ENCODE measurements around the gene MSRB2.
"Not testable (repeated sequence)": the region's sequence is repeated elsewhere in the genome, so short reads cannot be mapped to it uniquely, and the experiment has no call there.

MSRB2 gene

GRCh38 chr10:23063045-23063972, 32.1 kb upstream of the MSRB2 start:
- Mint-ChIP-seq H3K9me3 (peaks cover 32% of the 10 kb centered on the region), H3K36me3 (ENCODE audit: low read depth) (peaks cover 33% of the 10 kb centered on the region), H3K4me1 (peaks cover 56% of the 10 kb centered on the region), H3K27me3 (ENCODE audit: low read depth, poor library complexity) (peaks cover 6% of the 10 kb centered on the region), H3K4me3 (peak overlapping the region; percentile 56), H3K27ac (peak overlapping the region; percentile 77)
- peak; percentile 17 for DNase-seq
- no peak for TF ChIP-seq CTCF (IDR thresholded peaks at IDR 0.05)

GRCh38 chr10:23063973-23064812, 31.2 kb upstream of the MSRB2 start:
- Mint-ChIP-seq H3K27ac (peak overlapping the region; percentile 87), H3K4me1 (peaks cover 64% of the 10 kb centered on the region), H3K4me3 (no peak overlapping the region), H3K36me3 (ENCODE audit: low read depth) (peaks cover 26% of the 10 kb centered on the region), H3K27me3 (ENCODE audit: low read depth, poor library complexity) (peaks cover 6% of the 10 kb centered on the region), H3K9me3 (peaks cover 25% of the 10 kb centered on the region)
- peak; percentile 29 for DNase-seq
- TF ChIP-seq CTCF (IDR thresholded peaks at IDR 0.05), result no peak

GRCh38 chr10:23064813-23065114, 30.6 kb upstream of the MSRB2 start:
- not testable (repeated sequence) for H3K4me3 Mint-ChIP-seq; H3K27me3 Mint-ChIP-seq (ENCODE audit: low read depth, poor library complexity); DNase-seq
- peaks cover 69% of the 10 kb centered on the region for H3K4me1 Mint-ChIP-seq
- peaks cover 19% of the 10 kb centered on the region for H3K9me3 Mint-ChIP-seq
- peaks cover 20% of the 10 kb centered on the region for H3K36me3 Mint-ChIP-seq (ENCODE audit: low read depth)
- H3K27ac Mint-ChIP-seq, result peak overlapping the region; percentile 87

GRCh38 chr10:23065181-23065948, 30.0 kb upstream of the MSRB2 start:
- no peak for TF ChIP-seq CTCF (IDR thresholded peaks at IDR 0.05)
- no peak overlapping the region for H3K27ac Mint-ChIP-seq
- peaks cover 13% of the 10 kb centered on the region for H3K9me3 Mint-ChIP-seq
- H3K36me3 Mint-ChIP-seq (ENCODE audit: low read depth), result peaks cover 14% of the 10 kb centered on the region
- H3K4me1 Mint-ChIP-seq, result peaks cover 75% of the 10 kb centered on the region
- no peak overlapping the region for H3K4me3 Mint-ChIP-seq
- H3K27me3 Mint-ChIP-seq (ENCODE audit: low read depth, poor library complexity), result peaks cover 6% of the 10 kb centered on the region
- no peak for DNase-seq

GRCh38 chr10:23067337-23067736, 28.0 kb upstream of the MSRB2 start:
- no peak for TF ChIP-seq CTCF (IDR thresholded peaks at IDR 0.05)
- no peak overlapping the region for H3K4me3 Mint-ChIP-seq
- H3K27me3 Mint-ChIP-seq (ENCODE audit: low read depth, poor library complexity), result no peaks in the 10 kb centered on the region
- no peaks in the 10 kb centered on the region for H3K9me3 Mint-ChIP-seq
- no peaks in the 10 kb centered on the region for H3K36me3 Mint-ChIP-seq (ENCODE audit: low read depth)
- no peak for DNase-seq
- peaks cover 67% of the 10 kb centered on the region for H3K4me1 Mint-ChIP-seq
- H3K27ac Mint-ChIP-seq, result peak overlapping the region; percentile 66

Measured in nephron progenitor cell (in vitro differentiated cells).